Urothelium cell line (cell line): ENCODE results near the gene CCNYL1.
A peak's percentile ranks its signal among the peaks of the same experiment; 100 is the strongest.

Experiments used
- DNase-seq: peaks from one replicate; pipeline ENCODE4 v3.0.0; 2011; ENCODE audit warnings: low spot score, mixed read lengths
- FAIRE-seq: peaks from 2 replicates; lab custom pipeline; 2011; peaks lifted over from hg19 to GRCh38; lab: Jason Lieb, UNC

Gene CCNYL1

GRCh38 chr2:207787017-207787416 lies 75.6 kb downstream of the CCNYL1 start:
- FAIRE-seq (no peak), DNase-seq (no peak)

- FAIRE-seq, result no peak
Measured at GRCh38 chr2:207787800-207788199, 76.4 kb downstream of the CCNYL1 start.

GRCh38 chr2:207790898-207791297 lies 79.5 kb downstream of the CCNYL1 start:
- DNase-seq (no peak), FAIRE-seq (no peak)

More at GRCh38 chr2:207787800-207788199, 76.4 kb downstream of the CCNYL1 start:
- DNase-seq, result no peak

- DNase-seq, result no peak
- FAIRE-seq, result no peak
Measured at GRCh38 chr2:207791579-207792243, 80.3 kb downstream of the CCNYL1 start.

GRCh38 chr2:207792244-207792785 lies 80.9 kb downstream of the CCNYL1 start:
- DNase-seq (peak; percentile 86), FAIRE-seq (no peak)

GRCh38 chr2:207796585-207797350 lies 85.3 kb downstream of the CCNYL1 start:
- FAIRE-seq (no peak), DNase-seq (no peak)

- DNase-seq, result no peak
- FAIRE-seq, result no peak
Measured at GRCh38 chr2:207801259-207801658, 89.8 kb downstream of the CCNYL1 start.

- FAIRE-seq (no peak), DNase-seq (no peak)
Measured at GRCh38 chr2:207802650-207803049, 91.2 kb downstream of the CCNYL1 start.
